OCI-LY7 (cell line): ENCODE measurements around the gene ZBED1. TPM values are rescaled to one million over a fixed set of nuclear protein-coding genes. Genes with fewer than 3 reads are reported as not detected.

Experiments
- BruUV-seq: library from RNA; stranded (reverse); fragments of 400-500 nt; replicated peaks from 2 replicates; lab custom pipeline; 2021; lab: Mats Ljungman, UMichigan
- CTCF ChIA-PET: fragments of 300-600 bp; sonication (Branson Sonifier 250); formaldehyde crosslinking; loops from one replicate; lab custom pipeline; 2022; ENCODE audit warnings: antibody characterized with exemption; ENCODE audit not compliant: unreplicated experiment; lab: Charles Lee
- POLR2A ChIA-PET: fragments of 300-600 bp; sonication (Branson Sonifier 250); formaldehyde crosslinking; loops from one replicate; lab custom pipeline; 2022; ENCODE audit warnings: antibody characterized with exemption; lab: Charles Lee
- DNase-seq: peaks from one replicate; pipeline ENCODE4 v3.0.0-alpha.2; 2015; ENCODE audit warnings: low spot score
- H2AFZ ChIP-seq: fragments of 200-600 bp; sonication (generic), shearing (Covaris generic); 2 replicates; pipeline ENCODE4 v1.6.1; 2014; ENCODE audit warnings: mild to moderate bottlenecking, antibody characterized with exemption, low read length, moderate library complexity
- H3K27ac ChIP-seq: fragments of 200-600 bp; sonication (generic); 2 replicates; pipeline ENCODE4 v1.5.1; 2014; ENCODE audit warnings: mixed run types, low read depth, mild to moderate bottlenecking, moderate library complexity, low read length, inconsistent platforms; ENCODE audit not compliant: poor library complexity, severe bottlenecking
- H3K36me3 ChIP-seq: fragments of 200-600 bp; sonication (generic); 2 replicates; pipeline ENCODE4 v1.6.1; 2014; ENCODE audit warnings: mild to moderate bottlenecking, antibody characterized with exemption, low read length, moderate library complexity, mixed read lengths; ENCODE audit not compliant: insufficient read depth
- H3K4me1 ChIP-seq: fragments of 200-600 bp; sonication (generic); 2 replicates; pipeline ENCODE4 v1.5.1; 2014; ENCODE audit warnings: mild to moderate bottlenecking, low read length; ENCODE audit not compliant: insufficient read depth, poor library complexity, severe bottlenecking
- H3K4me2 ChIP-seq: fragments of 200-600 bp; sonication (generic); 2 replicates; pipeline ENCODE4 v1.6.1; 2014; ENCODE audit warnings: mild to moderate bottlenecking, low read length
- H3K4me3 ChIP-seq: fragments of 200-600 bp; sonication (generic); 2 replicates; pipeline ENCODE4 v1.5.1; 2014; ENCODE audit warnings: mild to moderate bottlenecking, low read depth, low read length; ENCODE audit not compliant: poor library complexity, severe bottlenecking
- H3K79me2 ChIP-seq: fragments of 200-600 bp; sonication (generic); 2 replicates; pipeline ENCODE4 v1.6.1; 2016; ENCODE audit warnings: low read depth, mild to moderate bottlenecking, low read length, moderate library complexity, mixed read lengths; ENCODE audit not compliant: insufficient read depth
- H3K9me2 ChIP-seq: fragments of 200-600 bp; sonication (generic); 2 replicates; pipeline ENCODE4 v1.6.1; 2016; ENCODE audit warnings: mild to moderate bottlenecking, low read length, mixed read lengths; ENCODE audit not compliant: insufficient read depth
- H3K9me3 ChIP-seq: fragments of 200-600 bp; sonication (generic); 2 replicates; pipeline ENCODE4 v1.6.1; 2014; ENCODE audit warnings: mild to moderate bottlenecking, mixed run types, low read length, mixed read lengths
- H4K20me1 ChIP-seq: fragments of 200-600 bp; sonication (generic); 2 replicates; pipeline ENCODE4 v1.6.1; 2014; ENCODE audit warnings: mild to moderate bottlenecking, antibody characterized with exemption, low read length, moderate library complexity, mixed read lengths; ENCODE audit not compliant: insufficient read depth
- EZH2phosphoT487 ChIP-seq: fragments of 200-600 bp; sonication (generic); IDR thresholded peaks from 2 replicates; pipeline ENCODE4 v1.6.1; 2018; ENCODE audit warnings: low read depth, borderline replicate concordance, mild to moderate bottlenecking, mixed run types, antibody characterized with exemption, low read length, moderate library complexity, mixed read lengths
- intact Hi-C: fragments of 100-400 bp; cut with micrococcal nuclease; formaldehyde crosslinking; loops from one replicate; pipeline ENCODE4 v1.10.0; 2022; ENCODE audit not compliant: unreplicated experiment
- total RNA-seq, 2 experiments: library from RNA; depleted of rRNA in 1 of 2; stranded (reverse); fragments of >200 nt in 1 of 2; shearing (Covaris generic) in 1 of 2; gene quantifications; 2 replicates each; pipeline ENCODE4 v1.2.3, GENCODE V29; 2014 to 2022
- TF ChIP-seq, protein P1 (sequence below): fragments of 200-600 bp; sonication (generic); conservative IDR thresholded peaks from 2 replicates; pipeline ENCODE4 v1.5.1; 2014; ENCODE audit warnings: mild to moderate bottlenecking, antibody characterized with exemption, low read length, moderate library complexity, mixed read lengths

Gene ZBED1
- total RNA-seq, 2 experiments from 2014 or later, result 57.6 to 58.7 TPM

DNA sequence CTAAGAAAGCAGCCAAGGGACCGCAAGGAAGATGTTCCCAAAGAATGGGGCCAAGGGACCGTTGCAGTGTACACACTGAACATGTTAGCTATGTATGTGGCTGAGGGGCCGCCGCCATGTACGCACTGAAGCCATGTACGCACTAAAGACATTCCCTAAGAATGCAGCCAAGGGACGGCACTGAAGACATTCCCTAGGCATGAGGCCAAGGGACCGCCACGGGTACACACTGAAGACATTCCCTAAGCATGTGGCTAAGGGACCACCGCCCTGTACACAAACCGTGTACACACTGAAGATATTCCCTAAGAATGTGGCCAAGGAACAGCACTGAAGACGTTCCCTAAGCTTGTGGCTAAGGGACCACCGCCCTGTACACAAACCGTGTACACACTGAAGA lies 54.0 kb downstream of the ZBED1 start:
- Histone ChIP-seq H3K4me2 (no peak overlapping the region), H3K79me2 (no peaks in the 10 kb centered on the region), H3K9me2 (no peaks in the 10 kb centered on the region), H3K9me3 (peaks cover 4% of the 10 kb centered on the region; the same call in 1 of the 2 replicates), H3K4me3 (no peak overlapping the region), H3K36me3 (peaks cover 8% of the 10 kb centered on the region; the same call in 1 of the 2 replicates), H4K20me1 (no peaks in the 10 kb centered on the region), H3K4me1 (peaks cover 12% of the 10 kb centered on the region), H2AFZ (no peak overlapping the region), H3K27ac (no peak overlapping the region)
- no peak for TF ChIP-seq EZH2phosphoT487
- TF ChIP-seq, protein P1, sequence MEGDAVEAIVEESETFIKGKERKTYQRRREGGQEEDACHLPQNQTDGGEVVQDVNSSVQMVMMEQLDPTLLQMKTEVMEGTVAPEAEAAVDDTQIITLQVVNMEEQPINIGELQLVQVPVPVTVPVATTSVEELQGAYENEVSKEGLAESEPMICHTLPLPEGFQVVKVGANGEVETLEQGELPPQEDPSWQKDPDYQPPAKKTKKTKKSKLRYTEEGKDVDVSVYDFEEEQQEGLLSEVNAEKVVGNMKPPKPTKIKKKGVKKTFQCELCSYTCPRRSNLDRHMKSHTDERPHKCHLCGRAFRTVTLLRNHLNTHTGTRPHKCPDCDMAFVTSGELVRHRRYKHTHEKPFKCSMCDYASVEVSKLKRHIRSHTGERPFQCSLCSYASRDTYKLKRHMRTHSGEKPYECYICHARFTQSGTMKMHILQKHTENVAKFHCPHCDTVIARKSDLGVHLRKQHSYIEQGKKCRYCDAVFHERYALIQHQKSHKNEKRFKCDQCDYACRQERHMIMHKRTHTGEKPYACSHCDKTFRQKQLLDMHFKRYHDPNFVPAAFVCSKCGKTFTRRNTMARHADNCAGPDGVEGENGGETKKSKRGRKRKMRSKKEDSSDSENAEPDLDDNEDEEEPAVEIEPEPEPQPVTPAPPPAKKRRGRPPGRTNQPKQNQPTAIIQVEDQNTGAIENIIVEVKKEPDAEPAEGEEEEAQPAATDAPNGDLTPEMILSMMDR, result no peak
- BruUV-seq, result no TSS peak
- ChIA-PET CTCF (no interaction called here), POLR2A (no interaction called here)
- intact Hi-C loops, result no loop called here
- no peak for DNase-seq

DNA sequence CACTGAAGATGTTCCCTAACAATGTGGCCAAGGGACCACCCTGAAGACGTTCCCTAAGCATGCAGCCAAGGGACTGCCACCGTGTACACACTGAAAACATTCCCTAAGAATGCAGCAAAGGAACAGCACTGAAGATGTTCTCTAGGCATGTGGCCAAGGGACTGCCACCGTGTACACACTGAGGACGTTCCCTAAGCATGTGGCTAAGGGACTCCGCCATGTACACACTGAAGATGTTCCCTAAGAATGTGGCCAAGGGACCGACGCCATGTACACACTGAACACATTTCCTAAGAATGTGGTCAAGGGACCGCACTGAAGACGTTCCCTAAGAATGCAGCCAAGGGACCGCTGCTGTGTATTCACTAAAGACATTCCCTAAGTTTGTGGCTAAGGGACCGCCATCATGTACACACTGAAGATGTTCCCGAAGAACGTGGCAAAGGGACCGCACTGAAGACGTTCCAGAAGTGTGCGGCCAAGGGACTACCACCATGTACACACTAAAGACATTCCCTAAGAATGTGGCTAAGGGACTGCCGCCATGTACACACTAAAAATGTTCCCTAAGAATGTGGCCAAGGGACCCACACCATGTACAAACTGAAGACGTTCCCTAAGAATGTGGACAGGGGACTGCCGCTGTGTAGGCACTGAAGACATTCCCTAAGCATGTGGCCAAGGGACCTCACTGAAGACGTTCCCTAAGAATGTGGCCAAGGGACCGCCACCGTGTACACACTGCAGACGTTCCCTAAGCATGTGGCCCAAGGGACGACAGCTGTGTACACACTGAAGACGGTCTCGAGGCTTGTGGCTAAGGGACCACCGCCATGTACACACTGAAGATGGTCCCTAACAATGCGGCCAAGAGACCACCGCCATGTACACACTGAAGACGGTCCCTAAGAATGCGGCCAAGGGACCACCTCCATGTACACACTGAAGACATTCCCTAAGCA lies 54.8 kb downstream of the ZBED1 start:
- Histone ChIP-seq H3K4me2 (no peak overlapping the region), H3K4me3 (no peak overlapping the region), H3K9me2 (no peaks in the 10 kb centered on the region), H3K27ac (no peak overlapping the region), H3K9me3 (peaks cover 4% of the 10 kb centered on the region; the same call in 1 of the 2 replicates), H4K20me1 (no peaks in the 10 kb centered on the region), H3K4me1 (peaks cover 12% of the 10 kb centered on the region), H2AFZ (no peak overlapping the region), H3K36me3 (peaks cover 12% of the 10 kb centered on the region), H3K79me2 (no peaks in the 10 kb centered on the region)
- no peak for DNase-seq
- no peak for TF ChIP-seq EZH2phosphoT487
- TF ChIP-seq, protein P1, result no peak
- no TSS peak for BruUV-seq
- intact Hi-C loops, result no loop called here
- POLR2A ChIA-PET, result no interaction called here
- CTCF ChIA-PET, result no interaction called here

DNA sequence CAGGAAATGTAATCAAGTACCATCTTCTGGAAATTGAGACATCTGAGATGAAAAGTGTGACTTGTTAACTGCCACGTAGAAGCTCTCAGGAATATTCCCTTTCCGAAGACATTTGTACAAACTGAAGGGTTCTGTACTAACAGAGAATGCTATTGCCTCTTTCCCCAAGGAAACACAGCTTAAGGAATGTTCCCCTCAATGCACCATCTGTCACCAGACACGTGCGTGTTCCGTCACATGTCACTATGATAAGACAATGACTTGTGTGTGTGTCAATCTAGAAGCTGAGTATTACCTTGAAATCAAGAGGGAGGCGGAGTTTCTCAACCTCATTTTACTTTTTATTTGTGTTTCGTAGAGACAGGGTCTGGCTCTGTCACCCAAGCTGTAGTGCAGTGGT lies 58.1 kb downstream of the ZBED1 start:
- Histone ChIP-seq H3K4me2 (no peak overlapping the region), H3K4me1 (no peaks in the 10 kb centered on the region), H3K9me3 (peaks cover 4% of the 10 kb centered on the region; the same call in 1 of the 2 replicates), H2AFZ (no peak overlapping the region), H3K27ac (no peak overlapping the region), H3K79me2 (no peaks in the 10 kb centered on the region), H3K9me2 (no peaks in the 10 kb centered on the region), H3K4me3 (no peak overlapping the region), H4K20me1 (no peaks in the 10 kb centered on the region), H3K36me3 (peaks cover 21% of the 10 kb centered on the region)
- ChIA-PET CTCF (no interaction called here), POLR2A (no interaction called here)
- DNase-seq, result no peak
- intact Hi-C loops, result no loop called here
- no peak for TF ChIP-seq EZH2phosphoT487
- TF ChIP-seq, protein P1, result no peak
- no TSS peak for BruUV-seq
